WTC11 (cell line): ENCODE results near the gene GCK.

Experiments
- ATF1 ChIP-seq: sonication (generic); formaldehyde crosslinking; IDR thresholded peaks from 2 replicates; pipeline ENCODE4 v1.8.1; 2023; ENCODE audit warnings: mild to moderate bottlenecking, moderate library complexity, missing genetic modification reagents
- GRHL2 ChIP-seq: fragments of 250-450 bp; sonication (Bioruptor Pico); IDR thresholded peaks from 2 replicates; pipeline ENCODE4 v1.8.0; 2022; ENCODE audit warnings: mild to moderate bottlenecking, moderate library complexity; ENCODE audit not compliant: insufficient replicate concordance, severe bottlenecking
- HMGXB4 ChIP-seq: sonication (generic); formaldehyde crosslinking; IDR thresholded peaks from 2 replicates; pipeline ENCODE4 v1.8.1; 2023; ENCODE audit warnings: mild to moderate bottlenecking, moderate library complexity, missing genetic modification reagents
- TEAD4 ChIP-seq: sonication (generic); formaldehyde crosslinking; IDR thresholded peaks from 2 replicates; pipeline ENCODE4 v1.8.0; 2022; ENCODE audit warnings: mild to moderate bottlenecking, missing genetic modification reagents
- ZNF121 ChIP-seq: sonication (generic); formaldehyde crosslinking; IDR thresholded peaks from 2 replicates; pipeline ENCODE4 v1.8.0; 2023; ENCODE audit warnings: missing genetic modification reagents
- TF ChIP-seq, protein P1 (sequence below): fragments of 200-600 bp; IDR thresholded peaks from 2 replicates; pipeline ENCODE4 v1.8.0; 2022; ENCODE audit warnings: antibody characterized with exemption
- TF ChIP-seq, protein P2 (sequence below): sonication (generic); formaldehyde crosslinking; IDR thresholded peaks from 2 replicates; pipeline ENCODE4 v1.8.0; 2022; ENCODE audit warnings: mild to moderate bottlenecking, missing genetic modification reagents
- TF ChIP-seq, protein P3 (sequence below): sonication (generic); formaldehyde crosslinking; IDR thresholded peaks from 2 replicates; pipeline ENCODE4 v1.8.1; 2023; ENCODE audit warnings: mild to moderate bottlenecking, missing genetic modification reagents

GRCh38 chr7:44208085-44208484, 18.8 kb upstream of the GCK start:
- no peak for TF ChIP-seq HMGXB4 (CRISPR knock-in tag)
- TF ChIP-seq, protein P1, sequence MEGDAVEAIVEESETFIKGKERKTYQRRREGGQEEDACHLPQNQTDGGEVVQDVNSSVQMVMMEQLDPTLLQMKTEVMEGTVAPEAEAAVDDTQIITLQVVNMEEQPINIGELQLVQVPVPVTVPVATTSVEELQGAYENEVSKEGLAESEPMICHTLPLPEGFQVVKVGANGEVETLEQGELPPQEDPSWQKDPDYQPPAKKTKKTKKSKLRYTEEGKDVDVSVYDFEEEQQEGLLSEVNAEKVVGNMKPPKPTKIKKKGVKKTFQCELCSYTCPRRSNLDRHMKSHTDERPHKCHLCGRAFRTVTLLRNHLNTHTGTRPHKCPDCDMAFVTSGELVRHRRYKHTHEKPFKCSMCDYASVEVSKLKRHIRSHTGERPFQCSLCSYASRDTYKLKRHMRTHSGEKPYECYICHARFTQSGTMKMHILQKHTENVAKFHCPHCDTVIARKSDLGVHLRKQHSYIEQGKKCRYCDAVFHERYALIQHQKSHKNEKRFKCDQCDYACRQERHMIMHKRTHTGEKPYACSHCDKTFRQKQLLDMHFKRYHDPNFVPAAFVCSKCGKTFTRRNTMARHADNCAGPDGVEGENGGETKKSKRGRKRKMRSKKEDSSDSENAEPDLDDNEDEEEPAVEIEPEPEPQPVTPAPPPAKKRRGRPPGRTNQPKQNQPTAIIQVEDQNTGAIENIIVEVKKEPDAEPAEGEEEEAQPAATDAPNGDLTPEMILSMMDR, result no peak
- no peak for TF ChIP-seq TEAD4 (CRISPR knock-in tag)
- TF ChIP-seq, protein P2, sequence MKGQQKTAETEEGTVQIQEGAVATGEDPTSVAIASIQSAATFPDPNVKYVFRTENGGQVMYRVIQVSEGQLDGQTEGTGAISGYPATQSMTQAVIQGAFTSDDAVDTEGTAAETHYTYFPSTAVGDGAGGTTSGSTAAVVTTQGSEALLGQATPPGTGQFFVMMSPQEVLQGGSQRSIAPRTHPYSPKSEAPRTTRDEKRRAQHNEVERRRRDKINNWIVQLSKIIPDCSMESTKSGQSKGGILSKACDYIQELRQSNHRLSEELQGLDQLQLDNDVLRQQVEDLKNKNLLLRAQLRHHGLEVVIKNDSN (CRISPR knock-in tag), result no peak
- no peak for TF ChIP-seq ZNF121 (CRISPR knock-in tag)
- no peak for TF ChIP-seq ATF1
- TF ChIP-seq GRHL2 (CRISPR knock-in tag), result no peak
- TF ChIP-seq, protein P3, sequence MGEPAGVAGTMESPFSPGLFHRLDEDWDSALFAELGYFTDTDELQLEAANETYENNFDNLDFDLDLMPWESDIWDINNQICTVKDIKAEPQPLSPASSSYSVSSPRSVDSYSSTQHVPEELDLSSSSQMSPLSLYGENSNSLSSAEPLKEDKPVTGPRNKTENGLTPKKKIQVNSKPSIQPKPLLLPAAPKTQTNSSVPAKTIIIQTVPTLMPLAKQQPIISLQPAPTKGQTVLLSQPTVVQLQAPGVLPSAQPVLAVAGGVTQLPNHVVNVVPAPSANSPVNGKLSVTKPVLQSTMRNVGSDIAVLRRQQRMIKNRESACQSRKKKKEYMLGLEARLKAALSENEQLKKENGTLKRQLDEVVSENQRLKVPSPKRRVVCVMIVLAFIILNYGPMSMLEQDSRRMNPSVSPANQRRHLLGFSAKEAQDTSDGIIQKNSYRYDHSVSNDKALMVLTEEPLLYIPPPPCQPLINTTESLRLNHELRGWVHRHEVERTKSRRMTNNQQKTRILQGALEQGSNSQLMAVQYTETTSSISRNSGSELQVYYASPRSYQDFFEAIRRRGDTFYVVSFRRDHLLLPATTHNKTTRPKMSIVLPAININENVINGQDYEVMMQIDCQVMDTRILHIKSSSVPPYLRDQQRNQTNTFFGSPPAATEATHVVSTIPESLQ, result no peak
